LNCAP (cell line): ENCODE data around the gene KCNG2.

ENCODE experiments used
- CTCF ChIP-seq: fragments of 450-650 bp; IDR thresholded peaks from 2 replicates; pipeline ENCODE4 v1.5.1; 2017; ENCODE audit warnings: mild to moderate bottlenecking

Gene KCNG2

GRCh38 chr18:79881695-79882094, 84.0 kb downstream of the KCNG2 start:
- no peak for TF ChIP-seq CTCF

GRCh38 chr18:79882522-79883241, 84.9 kb downstream of the KCNG2 start:
- TF ChIP-seq CTCF, result no peak

- TF ChIP-seq CTCF, result no peak
Measured at GRCh38 chr18:79883461-79884293, 85.9 kb downstream of the KCNG2 start.

GRCh38 chr18:79884294-79884962, 86.7 kb downstream of the KCNG2 start:
- TF ChIP-seq CTCF, result no peak

- TF ChIP-seq CTCF, result no peak
Measured at GRCh38 chr18:79884963-79885728, 87.4 kb downstream of the KCNG2 start.

- TF ChIP-seq CTCF, result no peak
Measured at GRCh38 chr18:79887181-79888000, 89.7 kb downstream of the KCNG2 start.
